Measurements from ENCODE around the gene ZNF74.

GRCh38 chr22:20427945-20428417 is 34.0 kb downstream of the ZNF74 start:
- TF ChIP-seq CTCF (IDR thresholded peaks at IDR 0.05) (no peak), POLR2A (IDR thresholded peaks at IDR 0.05) (no peak)
